ENCODE measurements around the gene KLK3.

KLK3 gene

DNA sequence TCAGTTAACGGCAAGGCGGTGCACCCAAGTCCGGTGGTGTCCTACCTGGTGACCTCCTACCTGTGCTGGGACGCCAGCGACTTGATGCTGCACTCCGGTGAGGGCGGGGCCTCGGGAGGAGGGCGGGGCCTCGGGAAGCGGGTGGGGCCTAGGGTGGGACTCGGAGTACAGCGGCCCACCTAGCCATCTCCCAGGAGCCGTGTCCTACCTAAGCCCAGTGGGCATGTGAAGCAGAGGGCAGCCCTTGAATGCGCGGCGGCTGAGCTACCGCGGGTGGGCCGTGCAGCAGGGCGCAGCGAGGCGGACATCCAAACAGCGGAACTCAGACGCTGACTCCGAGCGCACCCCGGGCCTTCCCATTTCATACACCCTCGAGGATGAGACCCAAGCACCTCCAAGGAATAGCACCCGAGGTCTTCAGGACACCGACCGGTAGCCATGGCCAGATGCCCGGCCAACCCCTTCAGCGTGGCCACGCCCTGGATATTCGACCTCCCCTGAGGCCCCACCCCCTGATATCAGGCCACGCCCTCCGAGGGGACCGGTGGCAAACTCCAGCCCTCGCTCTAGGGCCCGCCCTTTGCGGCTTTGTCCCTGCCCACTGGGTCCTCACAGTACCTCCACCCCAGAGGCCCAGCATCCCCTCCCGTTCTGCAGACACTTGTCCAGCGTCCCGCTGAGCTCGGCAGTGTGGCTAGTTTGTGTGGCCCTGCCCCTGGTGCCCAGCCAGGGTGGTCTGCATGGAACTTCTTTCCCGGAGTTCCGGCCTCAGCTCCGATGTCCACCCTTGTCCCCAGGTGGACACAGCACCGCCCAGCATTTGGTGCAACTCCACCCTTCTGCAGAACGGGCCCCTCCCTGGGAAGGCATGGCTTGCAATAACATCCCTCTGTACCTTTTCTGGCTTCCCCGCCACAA is 36.5 kb upstream of the KLK3 start:
- peak overlapping the region; percentile 39 for H3K4me3 ChIP-seq (ENCODE audit: control insufficient read depth, low read depth, low read length)
- DNase-seq (ENCODE audit: low read depth) = peak; percentile 10
- TF ChIP-seq, protein P1, sequence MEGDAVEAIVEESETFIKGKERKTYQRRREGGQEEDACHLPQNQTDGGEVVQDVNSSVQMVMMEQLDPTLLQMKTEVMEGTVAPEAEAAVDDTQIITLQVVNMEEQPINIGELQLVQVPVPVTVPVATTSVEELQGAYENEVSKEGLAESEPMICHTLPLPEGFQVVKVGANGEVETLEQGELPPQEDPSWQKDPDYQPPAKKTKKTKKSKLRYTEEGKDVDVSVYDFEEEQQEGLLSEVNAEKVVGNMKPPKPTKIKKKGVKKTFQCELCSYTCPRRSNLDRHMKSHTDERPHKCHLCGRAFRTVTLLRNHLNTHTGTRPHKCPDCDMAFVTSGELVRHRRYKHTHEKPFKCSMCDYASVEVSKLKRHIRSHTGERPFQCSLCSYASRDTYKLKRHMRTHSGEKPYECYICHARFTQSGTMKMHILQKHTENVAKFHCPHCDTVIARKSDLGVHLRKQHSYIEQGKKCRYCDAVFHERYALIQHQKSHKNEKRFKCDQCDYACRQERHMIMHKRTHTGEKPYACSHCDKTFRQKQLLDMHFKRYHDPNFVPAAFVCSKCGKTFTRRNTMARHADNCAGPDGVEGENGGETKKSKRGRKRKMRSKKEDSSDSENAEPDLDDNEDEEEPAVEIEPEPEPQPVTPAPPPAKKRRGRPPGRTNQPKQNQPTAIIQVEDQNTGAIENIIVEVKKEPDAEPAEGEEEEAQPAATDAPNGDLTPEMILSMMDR (conservative IDR thresholded peaks at IDR 0.05; ENCODE audit: control insufficient read depth, insufficient read depth, low read depth, low read length) = no peak

DNA sequence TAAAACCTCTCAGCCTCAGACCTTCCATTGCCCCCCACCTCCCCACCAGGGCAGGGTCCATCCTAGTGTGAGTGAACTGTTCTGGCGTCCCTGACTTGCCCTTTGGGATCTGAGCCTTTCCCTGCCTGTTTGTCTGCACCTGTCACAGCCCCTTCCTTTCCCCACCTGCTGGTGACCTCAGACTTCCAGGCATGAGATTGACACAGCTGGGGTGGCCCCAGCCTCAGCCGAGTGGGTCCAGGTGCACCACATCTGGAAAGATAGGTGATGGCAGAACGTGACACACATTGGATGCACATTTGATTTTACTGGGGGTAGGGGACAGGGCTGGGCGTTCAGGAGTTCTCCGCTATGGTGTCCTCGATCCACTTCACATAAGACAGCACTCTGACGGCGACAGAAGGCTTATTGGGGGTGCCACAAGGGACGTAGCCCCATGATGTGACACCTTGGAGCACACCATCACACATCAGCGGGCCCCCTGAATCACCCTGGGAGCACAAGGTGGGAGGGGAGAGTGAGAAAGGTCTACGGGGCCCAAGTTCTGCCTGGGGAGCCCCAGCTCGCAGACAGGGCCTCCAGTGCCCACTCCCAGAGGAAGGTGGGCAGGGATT is 35.7 kb upstream of the KLK3 start:
- TF ChIP-seq, protein P1 (conservative IDR thresholded peaks at IDR 0.05; ENCODE audit: control insufficient read depth, insufficient read depth, low read depth, low read length) = no peak
- no peak for DNase-seq (ENCODE audit: low read depth)
- no peak overlapping the region for H3K4me3 ChIP-seq (ENCODE audit: control insufficient read depth, low read depth, low read length)

DNA sequence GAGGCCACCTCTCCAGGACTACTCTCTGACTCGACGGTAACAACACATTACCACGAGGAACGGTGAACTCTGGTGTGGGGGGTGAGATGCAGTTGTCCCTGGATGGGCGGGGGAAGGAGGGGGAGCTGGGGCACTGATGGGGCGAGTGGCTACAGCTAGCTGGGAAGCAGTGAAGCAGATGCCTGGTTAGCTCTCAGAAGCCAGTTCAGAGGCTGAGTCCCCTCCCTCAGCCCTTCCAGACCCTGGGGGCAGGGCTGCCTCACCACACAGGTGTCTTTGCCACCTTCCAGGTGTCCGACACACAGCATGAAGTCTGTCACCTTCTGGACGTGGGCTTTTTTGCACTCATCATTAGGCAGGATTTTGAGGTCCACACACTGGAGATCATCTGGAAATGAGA is 35.1 kb upstream of the KLK3 start:
- no peak overlapping the region for H3K4me3 ChIP-seq (ENCODE audit: control insufficient read depth, low read depth, low read length)
- TF ChIP-seq, protein P1 (conservative IDR thresholded peaks at IDR 0.05; ENCODE audit: control insufficient read depth, insufficient read depth, low read depth, low read length) = no peak
- no peak for DNase-seq (ENCODE audit: low read depth)

DNA sequence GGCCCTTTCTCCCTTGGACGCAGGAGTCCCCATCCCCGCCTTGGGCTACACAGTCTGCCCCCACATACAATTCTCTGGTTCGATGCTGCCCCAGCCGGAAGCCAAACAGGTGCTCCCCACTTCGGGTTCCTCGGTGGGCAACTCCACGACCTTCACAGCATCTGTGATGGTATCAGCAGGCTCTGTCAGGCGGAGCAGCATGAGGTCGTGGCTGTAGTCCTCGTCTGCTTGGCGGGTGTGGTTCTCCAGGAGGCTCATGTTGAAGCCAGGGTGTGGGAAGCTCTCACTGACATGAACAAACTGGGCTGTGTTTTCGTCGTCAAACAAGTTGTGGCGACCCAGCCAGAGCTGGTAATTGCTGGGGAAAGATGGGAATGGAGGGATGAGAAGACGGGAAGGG is 34.6 kb upstream of the KLK3 start:
- no peak for DNase-seq (ENCODE audit: low read depth)
- H3K4me3 ChIP-seq (ENCODE audit: control insufficient read depth, low read depth, low read length) = no peak overlapping the region

DNA sequence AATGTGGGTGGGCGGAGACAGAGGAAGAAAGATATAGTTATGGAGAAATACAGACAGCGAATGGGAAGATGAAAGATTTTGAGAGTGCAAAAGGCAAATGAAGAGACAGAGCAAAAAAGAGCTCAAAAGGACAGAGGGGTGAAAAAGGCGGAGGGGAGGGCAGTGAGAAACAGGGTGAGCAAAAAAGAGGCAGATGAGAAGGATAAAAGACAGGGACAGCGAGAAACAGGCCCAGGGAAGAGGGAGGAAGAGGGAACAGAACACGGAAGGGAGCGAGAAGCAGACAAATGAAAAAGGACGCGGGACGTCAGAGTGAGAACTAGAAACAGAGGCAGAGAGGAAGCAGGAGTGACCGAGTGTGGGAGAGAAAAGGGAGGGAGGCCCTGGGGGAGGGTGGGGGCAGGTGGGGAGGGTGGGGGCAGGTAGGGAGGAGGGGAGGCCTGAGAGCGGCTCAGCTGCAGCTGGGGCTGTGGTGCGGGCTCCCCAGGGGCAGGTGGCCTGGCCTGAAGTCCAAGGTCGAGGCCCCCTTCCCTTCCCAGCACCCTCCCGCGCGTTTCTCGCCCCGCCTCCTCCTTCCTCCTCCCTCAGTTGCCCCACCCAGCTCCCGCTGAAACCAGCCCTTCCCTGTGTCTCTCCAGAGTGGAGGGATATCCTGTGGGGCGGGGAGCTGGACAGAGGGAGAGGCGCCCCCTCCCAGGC is 34.0 kb upstream of the KLK3 start:
- TF ChIP-seq, protein P1 (conservative IDR thresholded peaks at IDR 0.05; ENCODE audit: control insufficient read depth, insufficient read depth, low read depth, low read length) = no peak
- no peak for DNase-seq (ENCODE audit: low read depth)
- H3K4me3 ChIP-seq (ENCODE audit: control insufficient read depth, low read depth, low read length) = no peak overlapping the region

More for the DNA sequence above, 34.6 kb upstream of the KLK3 start:
- TF ChIP-seq, protein P1 (conservative IDR thresholded peaks at IDR 0.05; ENCODE audit: control insufficient read depth, insufficient read depth, low read depth, low read length) = no peak

DNA sequence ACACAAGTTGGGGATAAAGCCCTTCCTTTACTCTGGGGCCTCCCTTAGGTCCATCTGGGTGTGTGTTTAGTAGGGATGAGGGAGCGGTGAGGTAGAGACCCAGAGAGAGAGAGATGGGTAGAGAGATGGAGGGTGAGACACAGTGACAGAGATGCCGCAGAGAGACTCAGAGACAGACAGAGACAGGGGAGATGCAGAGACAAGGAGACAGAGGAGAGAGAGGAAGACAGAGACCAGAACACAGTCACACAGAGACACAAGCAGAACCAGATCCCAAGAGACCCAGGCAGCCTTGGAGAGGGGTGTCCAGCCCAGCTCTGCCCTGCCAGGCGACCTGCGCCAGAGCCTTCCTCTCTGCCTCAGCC is 33.5 kb upstream of the KLK3 start:
- H3K4me3 ChIP-seq (ENCODE audit: control insufficient read depth, low read depth, low read length) = no peak overlapping the region
- TF ChIP-seq, protein P1 (conservative IDR thresholded peaks at IDR 0.05; ENCODE audit: control insufficient read depth, insufficient read depth, low read depth, low read length) = no peak
- no peak for DNase-seq (ENCODE audit: low read depth)
